ENCODE measurements around the gene PHYHD1. TPM values are rescaled to one million over a fixed set of nuclear protein-coding genes. Genes with fewer than 3 reads are reported as not detected.

PHYHD1 gene
- total RNA-seq, 4 donors from 2014 or later, result 9.5 to 39.3 (median 30.3) TPM

DNA sequence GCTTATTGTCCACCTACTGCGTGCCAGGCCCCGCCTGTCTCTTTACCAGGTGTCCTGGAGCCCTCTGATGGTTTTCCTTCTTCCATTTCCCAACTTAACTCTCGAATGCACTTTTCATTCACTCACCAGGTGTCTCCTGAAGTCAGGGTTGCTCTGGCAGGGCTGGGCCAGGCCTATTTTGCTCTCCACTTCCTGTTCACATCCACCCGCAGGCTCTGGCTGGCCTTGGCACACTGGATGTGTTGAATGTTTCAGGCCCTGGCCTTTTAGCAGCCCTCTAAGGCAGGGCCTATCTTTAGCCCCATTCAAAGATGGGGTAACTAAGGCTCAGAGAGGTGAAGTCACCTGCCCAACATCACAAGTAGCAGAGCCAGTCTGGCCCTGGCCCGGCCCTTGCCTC lies 22.4 kb upstream of the PHYHD1 start:
- no peaks in the 10 kb centered on the region for H3K9me3 ChIP-seq
- no peaks in the 10 kb centered on the region for H3K27me3 ChIP-seq
- DNase-seq (no peak), ATAC-seq (no peak)
- in situ Hi-C loops (cut with MboI; ENCODE audit: low sequenced_read_pairs in 4 of 4), result no loop called here
- TF ChIP-seq POLR2A (IDR thresholded peaks at IDR 0.05), result no peak
- intact Hi-C loops (cut with DNase I; ENCODE audit: low total_unique reads), result no loop called here
- peak overlapping the region; percentile 24 to 60 (median 45) for H3K27ac ChIP-seq
- peaks cover 0 to 29% of the 10 kb centered on the region in 2 donors for H3K36me3 ChIP-seq
- H3K4me3 ChIP-seq, result no peak overlapping the region
- peaks cover under 1% of the 10 kb centered on the region in 2 donors for H3K4me1 ChIP-seq

DNA sequence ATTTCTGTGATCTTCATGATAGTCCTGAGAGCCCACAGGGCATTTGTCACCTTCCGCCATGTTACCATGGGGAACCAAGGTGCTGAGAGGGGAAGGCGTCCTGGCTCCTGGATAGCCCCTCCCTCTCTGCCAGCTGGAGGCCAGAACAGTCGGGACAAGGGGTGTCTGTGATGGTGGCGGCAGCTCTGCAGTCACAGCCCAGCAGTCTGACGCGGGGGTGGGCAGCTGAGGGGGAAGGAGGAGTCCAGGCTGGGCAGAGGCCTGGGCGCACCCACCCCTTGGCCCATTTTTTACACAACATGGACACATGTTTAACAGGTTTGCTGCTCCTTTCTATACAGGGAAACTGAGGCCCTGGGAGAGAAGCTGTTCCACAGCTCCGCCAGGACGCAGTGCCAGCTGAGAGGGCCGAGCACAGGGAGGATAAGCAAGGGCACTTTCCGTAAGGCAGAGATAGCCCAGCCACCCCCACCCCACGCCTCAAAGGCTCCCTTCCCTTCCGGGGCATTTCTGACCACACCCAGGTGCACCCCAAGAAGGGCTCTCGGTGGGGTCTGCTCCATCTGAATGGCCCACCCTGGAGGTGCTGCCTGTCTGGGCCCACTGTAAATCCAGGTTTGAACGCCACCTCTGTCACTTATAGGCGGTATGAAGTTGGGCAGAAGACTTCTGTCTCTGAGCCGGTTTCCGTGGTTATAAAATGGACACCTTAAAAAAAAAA lies 21.8 kb upstream of the PHYHD1 start:
- H3K4me1 ChIP-seq, result peaks cover 4 to 6% of the 10 kb centered on the region in 2 donors
- H3K27me3 ChIP-seq, result no peaks in the 10 kb centered on the region
- H3K4me3 ChIP-seq, result no peak overlapping the region
- H3K36me3 ChIP-seq, result peaks cover 0 to 29% of the 10 kb centered on the region in 2 donors
- no peak for ATAC-seq
- TF ChIP-seq, protein P1, sequence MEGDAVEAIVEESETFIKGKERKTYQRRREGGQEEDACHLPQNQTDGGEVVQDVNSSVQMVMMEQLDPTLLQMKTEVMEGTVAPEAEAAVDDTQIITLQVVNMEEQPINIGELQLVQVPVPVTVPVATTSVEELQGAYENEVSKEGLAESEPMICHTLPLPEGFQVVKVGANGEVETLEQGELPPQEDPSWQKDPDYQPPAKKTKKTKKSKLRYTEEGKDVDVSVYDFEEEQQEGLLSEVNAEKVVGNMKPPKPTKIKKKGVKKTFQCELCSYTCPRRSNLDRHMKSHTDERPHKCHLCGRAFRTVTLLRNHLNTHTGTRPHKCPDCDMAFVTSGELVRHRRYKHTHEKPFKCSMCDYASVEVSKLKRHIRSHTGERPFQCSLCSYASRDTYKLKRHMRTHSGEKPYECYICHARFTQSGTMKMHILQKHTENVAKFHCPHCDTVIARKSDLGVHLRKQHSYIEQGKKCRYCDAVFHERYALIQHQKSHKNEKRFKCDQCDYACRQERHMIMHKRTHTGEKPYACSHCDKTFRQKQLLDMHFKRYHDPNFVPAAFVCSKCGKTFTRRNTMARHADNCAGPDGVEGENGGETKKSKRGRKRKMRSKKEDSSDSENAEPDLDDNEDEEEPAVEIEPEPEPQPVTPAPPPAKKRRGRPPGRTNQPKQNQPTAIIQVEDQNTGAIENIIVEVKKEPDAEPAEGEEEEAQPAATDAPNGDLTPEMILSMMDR (IDR thresholded peaks at IDR 0.05 in 4 of 5, conservative IDR thresholded peaks at IDR 0.05 in 1 of 5), result no peak
- no peak for TF ChIP-seq POLR2A (IDR thresholded peaks at IDR 0.05)
- intact Hi-C loops (cut with DNase I; ENCODE audit: low total_unique reads) (no loop called here), in situ Hi-C loops (cut with MboI; ENCODE audit: low sequenced_read_pairs in 4 of 4) (no loop called here)
- H3K9me3 ChIP-seq, result no peaks in the 10 kb centered on the region
- no peak for DNase-seq
- peak overlapping the region; percentile 24 to 60 (median 46) for H3K27ac ChIP-seq

DNA sequence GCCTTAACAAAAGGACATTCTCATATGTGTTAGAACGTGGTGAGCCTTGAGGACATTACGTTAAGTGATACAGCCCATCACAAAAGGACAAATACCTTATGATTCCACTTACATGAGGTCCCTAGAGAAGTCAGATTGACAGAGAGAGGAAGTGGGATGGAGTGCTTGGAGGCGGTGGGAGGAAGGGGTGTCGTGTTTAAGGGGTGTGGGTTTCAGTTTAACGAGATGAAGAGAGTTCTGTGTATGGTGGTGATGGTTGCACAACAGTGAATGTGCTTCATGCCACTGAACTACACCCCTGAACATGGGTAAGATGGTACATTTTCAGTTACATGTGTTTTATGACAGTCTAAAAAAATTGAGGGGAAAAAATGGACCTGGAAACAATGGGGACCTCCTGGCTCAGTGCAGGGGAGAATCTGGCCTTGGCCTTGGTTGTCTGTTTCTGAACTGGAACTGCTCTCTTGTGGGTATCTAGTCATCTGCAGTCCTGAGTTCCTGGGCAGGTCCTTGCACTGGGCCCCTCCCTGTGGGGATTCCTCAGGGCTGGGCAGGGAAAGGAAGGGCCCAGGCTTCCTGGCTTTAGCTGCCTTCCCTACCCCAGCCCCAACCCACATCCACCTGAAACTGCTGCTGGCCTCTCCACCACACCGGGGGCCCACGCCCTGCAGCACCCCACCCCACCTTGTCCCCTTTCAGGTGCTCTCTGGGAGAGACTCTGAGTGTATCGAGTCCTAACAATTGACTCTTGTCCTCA lies 21.0 kb upstream of the PHYHD1 start:
- no peak for DNase-seq
- intact Hi-C loops (cut with DNase I; ENCODE audit: low total_unique reads) (no loop called here), in situ Hi-C loops (cut with MboI; ENCODE audit: low sequenced_read_pairs in 4 of 4) (no loop called here)
- Histone ChIP-seq H3K4me3 (no peak overlapping the region), H3K9me3 (no peaks in the 10 kb centered on the region), H3K4me1 (peaks cover 4 to 13% of the 10 kb centered on the region in 2 donors), H3K36me3 (peaks cover 0 to 29% of the 10 kb centered on the region in 2 donors), H3K27ac (peak overlapping the region; percentile 24 to 60 (median 46)), H3K27me3 (no peaks in the 10 kb centered on the region)
- ATAC-seq, result peak in 1 of 2 donors; percentile 26
- TF ChIP-seq POLR2A (IDR thresholded peaks at IDR 0.05), result no peak
- TF ChIP-seq, protein P1 (IDR thresholded peaks at IDR 0.05 in 4 of 5, conservative IDR thresholded peaks at IDR 0.05 in 1 of 5), result no peak

DNA sequence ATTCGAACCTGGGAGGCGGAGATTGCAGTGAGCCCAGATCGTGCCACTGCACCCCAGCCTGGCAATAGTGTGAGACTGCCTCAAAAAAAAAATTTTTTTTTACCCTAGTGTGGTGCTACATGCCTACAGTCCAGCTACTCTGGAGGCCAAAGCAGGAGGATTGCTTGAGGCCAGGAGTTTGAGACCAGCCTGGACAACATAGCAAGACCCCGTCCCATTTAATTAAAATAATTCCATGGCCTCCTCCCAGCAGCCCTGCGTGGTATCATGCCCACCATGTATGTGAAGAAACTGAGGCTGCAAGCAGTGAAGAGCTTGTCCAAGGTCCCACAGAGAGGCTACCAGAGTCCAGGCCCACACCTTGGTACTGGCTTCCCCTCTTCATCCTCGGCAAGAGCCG lies 19.4 kb upstream of the PHYHD1 start:
- H3K4me1 ChIP-seq, result peaks cover 4 to 13% of the 10 kb centered on the region in 2 donors
- ATAC-seq, result no peak
- peak overlapping the region; percentile 44 to 68 (median 62) for H3K27ac ChIP-seq
- TF ChIP-seq POLR2A (IDR thresholded peaks at IDR 0.05), result no peak
- TF ChIP-seq, protein P1 (IDR thresholded peaks at IDR 0.05 in 4 of 5, conservative IDR thresholded peaks at IDR 0.05 in 1 of 5), result no peak
- intact Hi-C loops (cut with DNase I; ENCODE audit: low total_unique reads) (no loop called here), in situ Hi-C loops (cut with MboI; ENCODE audit: low sequenced_read_pairs in 4 of 4) (no loop called here)
- DNase-seq, result no peak
- H3K9me3 ChIP-seq, result no peaks in the 10 kb centered on the region
- no peak overlapping the region for H3K4me3 ChIP-seq
- no peaks in the 10 kb centered on the region for H3K27me3 ChIP-seq
- peaks cover 0 to 20% of the 10 kb centered on the region in 2 donors for H3K36me3 ChIP-seq

DNA sequence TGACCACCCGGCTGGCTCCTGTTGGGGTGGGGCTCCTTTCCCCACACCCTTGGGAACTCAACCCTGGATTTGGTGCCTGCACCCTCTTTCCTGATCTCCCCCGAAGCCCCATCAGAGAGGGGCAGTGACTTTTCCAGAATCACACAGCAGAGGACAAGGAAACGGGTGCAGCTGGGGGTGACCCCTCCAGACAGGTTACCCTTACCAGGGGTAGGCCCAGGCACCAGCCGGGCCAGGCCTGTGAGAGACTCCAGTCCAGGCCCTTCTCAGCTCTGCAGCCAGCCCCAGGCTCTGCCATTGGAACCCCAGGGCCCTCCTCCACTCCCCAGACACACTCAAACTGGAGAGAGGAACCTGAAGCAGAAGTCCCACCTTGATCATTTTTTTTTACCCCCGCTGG lies 19.0 kb upstream of the PHYHD1 start:
- DNase-seq (no peak), ATAC-seq (no peak)
- TF ChIP-seq, protein P1 (IDR thresholded peaks at IDR 0.05 in 4 of 5, conservative IDR thresholded peaks at IDR 0.05 in 1 of 5), result no peak
- no peak for TF ChIP-seq POLR2A (IDR thresholded peaks at IDR 0.05)
- intact Hi-C loops (cut with DNase I; ENCODE audit: low total_unique reads), result loop anchor here (1.0 kb wide), 1 partner anchor 38 kb away; no protein-coding TSS in a partner anchor
- Histone ChIP-seq H3K9me3 (no peaks in the 10 kb centered on the region), H3K36me3 (peaks cover 0 to 20% of the 10 kb centered on the region in 2 donors), H3K4me3 (no peak overlapping the region), H3K27me3 (no peaks in the 10 kb centered on the region), H3K27ac (peak overlapping the region; percentile 44 to 68 (median 62)), H3K4me1 (peaks cover 4 to 13% of the 10 kb centered on the region in 2 donors)
- in situ Hi-C loops (cut with MboI; ENCODE audit: low sequenced_read_pairs in 4 of 4), result no loop called here
